Measurements from ENCODE around the gene OXSR1.

Gene OXSR1

GRCh38 chr3:38274864-38275649 lies 109.7 kb downstream of the OXSR1 start:
- no peak for DNase-seq
- no peak overlapping the region for H3K27ac ChIP-seq (ENCODE audit: insufficient read depth in 1 of 2, low read depth in 1 of 2, low read length in 2 of 2, poor library complexity in 1 of 2, severe bottlenecking in 2 of 2)
- H3K27me3 ChIP-seq (replicated peaks in 2 of 5; ENCODE audit: control insufficient read depth in 4 of 5, insufficient read depth in 5 of 5, low read length in 4 of 5) = no peaks in the 10 kb centered on the region
- H3K4me3 ChIP-seq (ENCODE audit: control insufficient read depth in 1 of 7, extremely low read depth in 1 of 7, insufficient read depth in 4 of 7, low read depth in 2 of 7, low read length in 6 of 7) = no peak overlapping the region
- no peaks in the 10 kb centered on the region for H3K36me3 ChIP-seq (ENCODE audit: control insufficient read depth in 4 of 4, insufficient read depth in 4 of 4, low read length in 3 of 4)
- no peaks in the 10 kb centered on the region for H3K4me1 ChIP-seq (ENCODE audit: control extremely low read depth in 1 of 4, control insufficient read depth in 4 of 4, insufficient read depth in 4 of 4, low read length in 3 of 4)
- POLR2A ChIA-PET = no interaction called here
- no peaks in the 10 kb centered on the region for H3K9me3 ChIP-seq (ENCODE audit: control extremely low read depth in 1 of 5, control insufficient read depth in 4 of 5, insufficient read depth in 2 of 5, low read depth in 1 of 5, low read length in 4 of 5)
- CTCF ChIA-PET = no interaction called here
- 93% methylated on average over 19 of the region's 21 CpGs for whole genome bisulfite sequencing (ENCODE audit: insufficient coverage)

GRCh38 chr3:38275658-38276057 lies 110.3 kb downstream of the OXSR1 start:
- WGBS (ENCODE audit: insufficient coverage) = 96% methylated on average over 6 of the region's 8 CpGs
- Histone ChIP-seq H3K9me3 (ENCODE audit: control extremely low read depth in 1 of 5, control insufficient read depth in 4 of 5, insufficient read depth in 2 of 5, low read depth in 1 of 5, low read length in 4 of 5) (no peaks in the 10 kb centered on the region), H3K27me3 (replicated peaks in 2 of 5; ENCODE audit: control insufficient read depth in 4 of 5, insufficient read depth in 5 of 5, low read length in 4 of 5) (no peaks in the 10 kb centered on the region), H3K4me3 (ENCODE audit: control insufficient read depth in 1 of 7, extremely low read depth in 1 of 7, insufficient read depth in 4 of 7, low read depth in 2 of 7, low read length in 6 of 7) (no peak overlapping the region), H3K4me1 (ENCODE audit: control extremely low read depth in 1 of 4, control insufficient read depth in 4 of 4, insufficient read depth in 4 of 4, low read length in 3 of 4) (no peaks in the 10 kb centered on the region), H3K36me3 (ENCODE audit: control insufficient read depth in 4 of 4, insufficient read depth in 4 of 4, low read length in 3 of 4) (no peaks in the 10 kb centered on the region), H3K27ac (ENCODE audit: insufficient read depth in 1 of 2, low read depth in 1 of 2, low read length in 2 of 2, poor library complexity in 1 of 2, severe bottlenecking in 2 of 2) (no peak overlapping the region)
- CTCF ChIA-PET = no interaction called here
- no peak for DNase-seq
- POLR2A ChIA-PET = no interaction called here

- DNase-seq = no peak
- H3K27ac ChIP-seq (ENCODE audit: insufficient read depth in 1 of 2, low read depth in 1 of 2, low read length in 2 of 2, poor library complexity in 1 of 2, severe bottlenecking in 2 of 2) = no peak overlapping the region
- no peak overlapping the region for H3K4me3 ChIP-seq (ENCODE audit: control insufficient read depth in 1 of 7, extremely low read depth in 1 of 7, insufficient read depth in 4 of 7, low read depth in 2 of 7, low read length in 6 of 7)
- H3K9me3 ChIP-seq (ENCODE audit: control extremely low read depth in 1 of 5, control insufficient read depth in 4 of 5, insufficient read depth in 2 of 5, low read depth in 1 of 5, low read length in 4 of 5) = no peaks in the 10 kb centered on the region
- H3K36me3 ChIP-seq (ENCODE audit: control insufficient read depth in 4 of 4, insufficient read depth in 4 of 4, low read length in 3 of 4) = no peaks in the 10 kb centered on the region
- ChIA-PET POLR2A (no interaction called here), CTCF (interaction anchor here (0.7 kb wide), 1 partner anchor 22 kb away, joined by 4 read pairs; no protein-coding TSS in a partner anchor)
- no peaks in the 10 kb centered on the region for H3K27me3 ChIP-seq (replicated peaks in 2 of 5; ENCODE audit: control insufficient read depth in 4 of 5, insufficient read depth in 5 of 5, low read length in 4 of 5)
- H3K4me1 ChIP-seq (ENCODE audit: control extremely low read depth in 1 of 4, control insufficient read depth in 4 of 4, insufficient read depth in 4 of 4, low read length in 3 of 4) = peaks cover 0 to 3% (median 0%) of the 10 kb centered on the region in 4 experiments
- WGBS (ENCODE audit: insufficient coverage) = 98% methylated on average over 8 of the region's 13 CpGs
Observed at GRCh38 chr3:38276081-38276916, 111.0 kb downstream of the OXSR1 start.

GRCh38 chr3:38276917-38277630 lies 111.7 kb downstream of the OXSR1 start:
- Histone ChIP-seq H3K36me3 (ENCODE audit: control insufficient read depth in 4 of 4, insufficient read depth in 4 of 4, low read length in 3 of 4) (no peaks in the 10 kb centered on the region), H3K27ac (ENCODE audit: insufficient read depth in 1 of 2, low read depth in 1 of 2, low read length in 2 of 2, poor library complexity in 1 of 2, severe bottlenecking in 2 of 2) (no peak overlapping the region), H3K9me3 (ENCODE audit: control extremely low read depth in 1 of 5, control insufficient read depth in 4 of 5, insufficient read depth in 2 of 5, low read depth in 1 of 5, low read length in 4 of 5) (no peaks in the 10 kb centered on the region), H3K4me3 (ENCODE audit: control insufficient read depth in 1 of 7, extremely low read depth in 1 of 7, insufficient read depth in 4 of 7, low read depth in 2 of 7, low read length in 6 of 7) (no peak overlapping the region), H3K27me3 (replicated peaks in 2 of 5; ENCODE audit: control insufficient read depth in 4 of 5, insufficient read depth in 5 of 5, low read length in 4 of 5) (no peaks in the 10 kb centered on the region), H3K4me1 (ENCODE audit: control extremely low read depth in 1 of 4, control insufficient read depth in 4 of 4, insufficient read depth in 4 of 4, low read length in 3 of 4) (peaks cover 0 to 3% (median 0%) of the 10 kb centered on the region in 4 experiments)
- ChIA-PET POLR2A (no interaction called here), CTCF (interaction anchor here (0.7 kb wide), 1 partner anchor 22 kb away, joined by 4 read pairs; no protein-coding TSS in a partner anchor)
- DNase-seq = no peak
- WGBS (ENCODE audit: insufficient coverage) = 99% methylated on average over 11 of the region's 13 CpGs

- Histone ChIP-seq H3K9me3 (ENCODE audit: control extremely low read depth in 1 of 5, control insufficient read depth in 4 of 5, insufficient read depth in 2 of 5, low read depth in 1 of 5, low read length in 4 of 5) (no peaks in the 10 kb centered on the region), H3K4me3 (ENCODE audit: control insufficient read depth in 1 of 7, extremely low read depth in 1 of 7, insufficient read depth in 4 of 7, low read depth in 2 of 7, low read length in 6 of 7) (no peak overlapping the region), H3K27me3 (replicated peaks in 2 of 5; ENCODE audit: control insufficient read depth in 4 of 5, insufficient read depth in 5 of 5, low read length in 4 of 5) (no peaks in the 10 kb centered on the region), H3K4me1 (ENCODE audit: control extremely low read depth in 1 of 4, control insufficient read depth in 4 of 4, insufficient read depth in 4 of 4, low read length in 3 of 4) (peaks cover 0 to 3% (median 0%) of the 10 kb centered on the region in 4 experiments), H3K36me3 (ENCODE audit: control insufficient read depth in 4 of 4, insufficient read depth in 4 of 4, low read length in 3 of 4) (no peaks in the 10 kb centered on the region), H3K27ac (ENCODE audit: insufficient read depth in 1 of 2, low read depth in 1 of 2, low read length in 2 of 2, poor library complexity in 1 of 2, severe bottlenecking in 2 of 2) (no peak overlapping the region)
- no peak for DNase-seq
- ChIA-PET POLR2A (no interaction called here), CTCF (interaction anchor here (1.2 kb wide), 1 partner anchor 31 kb away, joined by 3 read pairs; no protein-coding TSS in a partner anchor)
- WGBS (ENCODE audit: insufficient coverage) = 91% methylated on average over 3 of the region's 5 CpGs
Observed at GRCh38 chr3:38278841-38279240, 113.5 kb downstream of the OXSR1 start.

- Histone ChIP-seq H3K4me1 (ENCODE audit: control extremely low read depth in 1 of 4, control insufficient read depth in 4 of 4, insufficient read depth in 4 of 4, low read length in 3 of 4) (peaks cover 0 to 3% (median 0%) of the 10 kb centered on the region in 4 experiments), H3K9me3 (ENCODE audit: control extremely low read depth in 1 of 5, control insufficient read depth in 4 of 5, insufficient read depth in 2 of 5, low read depth in 1 of 5, low read length in 4 of 5) (no peaks in the 10 kb centered on the region), H3K27ac (ENCODE audit: insufficient read depth in 1 of 2, low read depth in 1 of 2, low read length in 2 of 2, poor library complexity in 1 of 2, severe bottlenecking in 2 of 2) (no peak within 1 kb of the TSS), H3K36me3 (ENCODE audit: control insufficient read depth in 4 of 4, insufficient read depth in 4 of 4, low read length in 3 of 4) (no peaks in the 10 kb centered on the region), H3K4me3 (ENCODE audit: control insufficient read depth in 1 of 7, extremely low read depth in 1 of 7, insufficient read depth in 4 of 7, low read depth in 2 of 7, low read length in 6 of 7) (no peak within 1 kb of the TSS), H3K27me3 (replicated peaks in 2 of 5; ENCODE audit: control insufficient read depth in 4 of 5, insufficient read depth in 5 of 5, low read length in 4 of 5) (no peaks in the 10 kb centered on the region)
- CTCF ChIA-PET = interaction anchor here (1.6 kb wide), 1 partner anchor 10 kb away, joined by 4 read pairs; no protein-coding TSS in a partner anchor
- POLR2A ChIA-PET = no interaction called here
- no peak for DNase-seq
- 96% methylated on average over 13 of the region's 14 CpGs for WGBS (ENCODE audit: insufficient coverage)
Observed at GRCh38 chr3:38281895-38282686, 116.8 kb downstream of the OXSR1 start, which contains the start of gene SLC22A14. Gene SLC22A14, plus strand, starts transcription at chr3:38282294. Its CDS starts 23,733 bp downstream, at chr3:38306027.
